Naive thymus-derived CD4-positive, alpha-beta T cell (primary cell): Measurements from ENCODE around the gene FOXN3. TPM values are rescaled to one million over a fixed set of nuclear protein-coding genes. Genes with fewer than 3 reads are reported as not detected.

Experiments used
- ATAC-seq: fragments of 150-1000 bp; cut with Tn5 transposase; 2 replicates; pipeline ENCODE4 v1.10.0; 2021; ENCODE audit warnings: mild to moderate bottlenecking, moderate library complexity
- CTCF ChIA-PET: fragments of 350-600 bp; sonication (Branson Sonifier 250); formaldehyde crosslinking; loops from one replicate; lab custom pipeline; 2021; ENCODE audit warnings: antibody characterized with exemption; lab: Charles Lee
- POLR2A ChIA-PET: fragments of 350-600 bp; sonication (Branson Sonifier 250); formaldehyde crosslinking; loops from one replicate; lab custom pipeline; 2021; ENCODE audit warnings: antibody characterized with exemption, inconsistent platforms; lab: Charles Lee
- DNase-seq, 9 donors: peaks; one replicate each; pipeline versions ENCODE4 v3.0.0 to v3.0.0-alpha.2; 2020 to 2022; ENCODE audit warnings: mixed read lengths in 1 of 9
- H3K27ac ChIP-seq: one replicate; pipeline ENCODE4 v1.7.0; 2013; ENCODE audit warnings: mild to moderate bottlenecking, low read depth, low read length, moderate library complexity
- H3K27me3 ChIP-seq, 2 donors: one replicate each; pipeline ENCODE4 v1.7.0; 2013; ENCODE audit warnings: low read length in 2 of 2, mild to moderate bottlenecking in 2 of 2, moderate library complexity in 2 of 2; ENCODE audit not compliant: control insufficient read depth in 2 of 2, insufficient read depth in 2 of 2
- H3K36me3 ChIP-seq, 3 experiments: 1 replicate in 2 of 3; 2 replicates in 1 of 3; pipeline ENCODE4 v1.7.0; 2013; ENCODE audit warnings: low read length in 3 of 3, mild to moderate bottlenecking in 3 of 3, moderate library complexity in 1 of 3; ENCODE audit not compliant: insufficient read depth in 3 of 3, control insufficient read depth in 2 of 3
- H3K4me1 ChIP-seq, 2 donors: one replicate each; pipeline ENCODE4 v1.7.0; 2013; ENCODE audit warnings: low read length in 2 of 2, mild to moderate bottlenecking in 2 of 2, moderate library complexity in 1 of 2; ENCODE audit not compliant: control insufficient read depth in 2 of 2, insufficient read depth in 2 of 2
- H3K4me3 ChIP-seq: 2 replicates; pipeline ENCODE4 v1.7.0; 2013; ENCODE audit warnings: mild to moderate bottlenecking, low read length
- H3K9me3 ChIP-seq, 3 experiments: 1 replicate in 2 of 3; 2 replicates in 1 of 3; pipeline ENCODE4 v1.7.0; 2013; ENCODE audit warnings: low read length in 3 of 3; ENCODE audit not compliant: control insufficient read depth in 2 of 3
- H3K27ac Mint-ChIP-seq, 9 donors: one replicate each; pipeline ENCODE4 v1.8.0; 2020 to 2022; ENCODE audit warnings: mixed read lengths in 9 of 9, mild to moderate bottlenecking in 8 of 9, moderate library complexity in 5 of 9, inconsistent platforms in 2 of 9
- H3K27me3 Mint-ChIP-seq, 5 donors: one replicate each; pipeline ENCODE4 v1.8.0; 2021 to 2022; ENCODE audit warnings: mixed read lengths in 5 of 5, mild to moderate bottlenecking in 1 of 5
- H3K36me3 Mint-ChIP-seq, 5 donors: one replicate each; pipeline ENCODE4 v1.8.0; 2020 to 2022; ENCODE audit warnings: mixed read lengths in 5 of 5, mild to moderate bottlenecking in 3 of 5, inconsistent platforms in 1 of 5
- H3K4me1 Mint-ChIP-seq, 7 donors: one replicate each; pipeline ENCODE4 v1.8.0; 2020 to 2022; ENCODE audit warnings: mixed read lengths in 7 of 7, mild to moderate bottlenecking in 3 of 7, inconsistent platforms in 1 of 7
- H3K4me3 Mint-ChIP-seq, 10 donors: one replicate each; pipeline ENCODE4 v1.8.0; 2020 to 2022; ENCODE audit warnings: mild to moderate bottlenecking in 10 of 10, mixed read lengths in 10 of 10, moderate library complexity in 6 of 10, inconsistent platforms in 2 of 10
- H3K9me3 Mint-ChIP-seq, 11 donors: one replicate each; pipeline ENCODE4 v1.8.0; 2020 to 2022; ENCODE audit warnings: mixed read lengths in 11 of 11, mild to moderate bottlenecking in 4 of 11, inconsistent platforms in 1 of 11, moderate library complexity in 1 of 11
- intact Hi-C, 2 donors: fragments of 100-400 bp; cut with micrococcal nuclease; formaldehyde crosslinking; loops; one replicate each; pipeline ENCODE4 v1.15.1; 2023
- polyA plus RNA-seq, 2 donors: library from polyadenylated mRNA; unstranded; fragments of 300-500 nt; fragmentation: Illumina TruSeq; gene quantifications; one replicate each; pipeline ENCODE4 v1.2.3, GENCODE V29; 2021
- total RNA-seq, 6 experiments: library from RNA in 5 of 6; stranded (reverse) in 5 of 6; gene quantifications; 1 replicate in 5 of 6; 2 replicates in 1 of 6; pipeline ENCODE4 v1.2.3 and lab custom pipeline; 2021 to 2026

FOXN3 gene
- total and polyA plus RNA-seq, 7 experiments from 2014 or later: 103 to 192 (median 149) TPM

- Mint-ChIP-seq H3K36me3 (peaks cover 0 to 5% (median 0%) of the 10 kb centered on the region in 5 donors), H3K9me3 (peaks cover 0 to 19% (median 2%) of the 10 kb centered on the region in 11 donors), H3K27ac (no peak overlapping the region), H3K27me3 (peaks cover 5 to 21% (median 17%) of the 10 kb centered on the region in 5 donors), H3K4me1 (no peaks in the 10 kb centered on the region), H3K4me3 (no peak overlapping the region)
- ChIA-PET CTCF (no interaction called here), POLR2A (no interaction called here)
- no peak overlapping the region for H3K4me3 ChIP-seq
- H3K9me3 ChIP-seq: peaks cover 0 to 2% (median 0%) of the 10 kb centered on the region in 3 experiments
- H3K36me3 ChIP-seq: no peaks in the 10 kb centered on the region
- no peak for DNase-seq
- no peaks in the 10 kb centered on the region for H3K27me3 ChIP-seq
- no peaks in the 10 kb centered on the region for H3K4me1 ChIP-seq
- intact Hi-C loops: no loop called here
- ATAC-seq: no peak
- H3K27ac ChIP-seq: no peak overlapping the region
Observed at GRCh38 chr14:89108608-89109007, 308.4 kb downstream of the FOXN3 start.

- no peak overlapping the region for H3K27ac Mint-ChIP-seq
- ChIA-PET POLR2A (no interaction called here), CTCF (no interaction called here)
- no peak overlapping the region for H3K4me3 ChIP-seq
- H3K27me3 ChIP-seq: no peaks in the 10 kb centered on the region
- intact Hi-C loops: loop anchor here in 1 of 2 donors (1.0 kb wide), 1 partner anchor 17 kb away; no protein-coding TSS in a partner anchor
- DNase-seq: no peak
- peaks cover 0 to 5% (median 0%) of the 10 kb centered on the region in 5 donors for H3K36me3 Mint-ChIP-seq
- peaks cover 0 to 2% (median 0%) of the 10 kb centered on the region in 3 experiments for H3K9me3 ChIP-seq
- no peak overlapping the region for H3K4me3 Mint-ChIP-seq
- H3K4me1 Mint-ChIP-seq: no peaks in the 10 kb centered on the region
- ATAC-seq: no peak
- H3K4me1 ChIP-seq: no peaks in the 10 kb centered on the region
- no peak overlapping the region for H3K27ac ChIP-seq
- H3K27me3 Mint-ChIP-seq: peaks cover 12 to 24% (median 18%) of the 10 kb centered on the region in 5 donors
- H3K36me3 ChIP-seq: no peaks in the 10 kb centered on the region
- H3K9me3 Mint-ChIP-seq: peaks cover 0 to 24% (median 2%) of the 10 kb centered on the region in 11 donors
Observed at GRCh38 chr14:89107626-89108025, 309.4 kb downstream of the FOXN3 start.
